SJCRH30 (cell line): ENCODE measurements around the gene TBC1D19. TPM values are rescaled to one million over a fixed set of nuclear protein-coding genes. Genes with fewer than 3 reads are reported as not detected.

ENCODE experiments used
- DNase-seq, 2 experiments: peaks; one replicate each; pipeline ENCODE4 v3.0.0-alpha.2; 2015 to 2020
- H3K27ac ChIP-seq: fragments of 250-450 bp; sonication (Bioruptor Pico); 2 replicates; pipeline ENCODE4 v1.5.1; 2020; ENCODE audit warnings: mild to moderate bottlenecking, moderate library complexity
- H3K27me3 ChIP-seq: fragments of 250-450 bp; sonication (Bioruptor Pico); 2 replicates; pipeline ENCODE4 v1.5.1; 2020; ENCODE audit warnings: mild to moderate bottlenecking, moderate library complexity
- H3K36me3 ChIP-seq: fragments of 250-450 bp; sonication (Bioruptor Pico); 2 replicates; pipeline ENCODE4 v1.5.1; 2020; ENCODE audit warnings: mild to moderate bottlenecking, moderate library complexity
- H3K4me1 ChIP-seq: fragments of 250-450 bp; sonication (Bioruptor Pico); 2 replicates; pipeline ENCODE4 v1.5.1; 2020; ENCODE audit warnings: mild to moderate bottlenecking, moderate library complexity
- H3K4me3 ChIP-seq: fragments of 250-450 bp; sonication (Bioruptor Pico); 2 replicates; pipeline ENCODE4 v1.5.1; 2020; ENCODE audit warnings: mild to moderate bottlenecking, moderate library complexity
- H3K9me3 ChIP-seq: fragments of 250-450 bp; sonication (Bioruptor Pico); replicated peaks from 2 replicates; pipeline ENCODE4 v1.5.1; 2020; ENCODE audit warnings: mild to moderate bottlenecking, moderate library complexity
- total RNA-seq: library from RNA; depleted of rRNA; stranded (reverse); fragments of >200 nt; shearing (Covaris generic); gene quantifications from 2 replicates; pipeline ENCODE4 v1.2.3, GENCODE V29; 2014; rRNA removed

The TBC1D19 gene
- total RNA-seq, 1 experiment from 2014 or later: 12.5 TPM

DNA sequence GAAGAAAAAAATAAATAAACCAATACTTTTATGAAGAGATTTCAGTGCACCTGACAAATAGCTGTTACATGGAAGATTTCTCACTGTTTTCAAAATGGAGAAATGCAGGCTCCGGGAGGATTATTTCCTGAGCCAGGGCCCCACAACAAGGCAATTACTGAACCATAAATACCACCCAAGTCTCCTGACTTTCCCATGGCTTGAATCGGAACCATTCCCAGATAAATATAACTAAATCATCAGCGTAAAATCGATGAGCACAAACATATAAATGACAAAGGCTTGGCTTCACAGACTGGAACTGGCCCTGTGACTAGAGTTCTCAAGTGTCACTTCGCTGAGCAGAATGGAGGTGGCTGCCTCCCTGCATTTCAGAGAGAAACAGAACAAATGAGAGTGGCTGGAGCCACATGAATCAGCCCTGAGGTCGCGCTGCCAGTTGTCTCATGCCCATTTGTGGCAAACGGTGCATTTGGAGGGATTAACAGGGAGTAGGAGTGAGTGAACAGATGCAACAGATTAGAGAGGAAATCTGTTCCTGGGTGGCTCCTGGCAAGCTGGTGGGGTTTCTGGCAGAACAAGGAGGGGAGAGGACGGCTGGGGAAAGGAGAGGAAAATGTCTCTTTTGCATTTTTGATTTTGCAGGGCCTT is 219.5 kb downstream of the TBC1D19 start:
- H3K4me1 ChIP-seq: peaks cover 27% of the 10 kb centered on the region
- DNase-seq: peak; percentile 96 to 99
- H3K27ac ChIP-seq: peak overlapping the region; percentile 84
- H3K36me3 ChIP-seq: no peaks in the 10 kb centered on the region
- H3K4me3 ChIP-seq: peak overlapping the region; percentile 44
- H3K9me3 ChIP-seq: no peaks in the 10 kb centered on the region
- H3K27me3 ChIP-seq: no peaks in the 10 kb centered on the region

DNA sequence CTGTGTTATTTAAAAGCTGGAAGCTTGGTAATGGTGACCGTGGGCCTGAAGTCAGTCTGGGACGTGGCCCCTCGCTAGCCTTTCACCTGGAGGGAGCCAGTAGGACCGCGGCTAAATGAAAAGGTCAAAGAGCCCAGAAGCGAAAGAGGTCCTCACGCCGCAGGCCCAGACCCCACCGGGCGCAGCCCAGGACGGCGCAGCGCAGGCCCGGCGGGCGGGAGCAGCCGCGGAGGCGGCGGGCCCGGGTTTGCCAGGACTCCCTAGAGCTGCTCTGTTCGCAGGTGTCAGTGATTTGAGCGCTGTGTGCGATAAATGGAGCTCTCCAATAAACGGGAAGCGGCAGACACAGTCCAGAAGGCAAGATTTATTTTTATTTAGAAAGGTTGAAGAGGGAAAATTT is 220.6 kb downstream of the TBC1D19 start:
- H3K4me1 ChIP-seq: peaks cover 27% of the 10 kb centered on the region
- no peak for DNase-seq
- H3K36me3 ChIP-seq: no peaks in the 10 kb centered on the region
- no peak overlapping the region for H3K4me3 ChIP-seq
- H3K27me3 ChIP-seq: no peaks in the 10 kb centered on the region
- no peaks in the 10 kb centered on the region for H3K9me3 ChIP-seq
- H3K27ac ChIP-seq: no peak overlapping the region; the same call in 1 of the 2 replicates

GRCh38 chr4:26804925-26805324 is 221.0 kb downstream of the TBC1D19 start:
- H3K4me1 ChIP-seq: peaks cover 27% of the 10 kb centered on the region
- no peak overlapping the region for H3K4me3 ChIP-seq
- DNase-seq: no peak
- no peaks in the 10 kb centered on the region for H3K27me3 ChIP-seq
- no peak overlapping the region for H3K27ac ChIP-seq
- no peaks in the 10 kb centered on the region for H3K36me3 ChIP-seq
- no peaks in the 10 kb centered on the region for H3K9me3 ChIP-seq

Other genes with a start within 250 kb of the TBC1D19 start
- gene CCKAR, start 93.6 kb upstream of the TBC1D19 start, total RNA-seq: 0.61 and 1.1 TPM in 2 replicates